Mononuclear cell (primary cell): Measurements from ENCODE around the gene FAAH2. TPM values are rescaled to one million over a fixed set of nuclear protein-coding genes. Genes with fewer than 3 reads are reported as not detected.
"Not testable (repeated sequence)": the region's sequence is repeated elsewhere in the genome, so short reads cannot be mapped to it uniquely, and the experiment has no call there.

Source experiments
- H3K27me3 ChIP-seq: 2 replicates; pipeline ENCODE4 v1.6.0; 2011; ENCODE audit warnings: low read length, control low read depth; ENCODE audit not compliant: insufficient read depth
- H3K4me1 ChIP-seq: 2 replicates; pipeline ENCODE4 v1.5.1; 2011; ENCODE audit warnings: mild to moderate bottlenecking, low read length, control low read depth; ENCODE audit not compliant: insufficient read depth
- H3K4me3 ChIP-seq: 2 replicates; pipeline ENCODE4 v1.5.1; 2011; ENCODE audit warnings: mild to moderate bottlenecking, low read length, moderate library complexity
- H3K9me3 ChIP-seq: 2 replicates; pipeline ENCODE4 v1.5.1; 2011; ENCODE audit warnings: low read depth, mild to moderate bottlenecking, control low read depth, low read length
- total RNA-seq: library from RNA; depleted of rRNA; stranded (reverse); fragments of >200 nt; gene quantifications from one replicate; pipeline ENCODE4 v1.2.3, GENCODE V29; 2012

Gene FAAH2
- total RNA-seq, 1 donor: 7.9 TPM

DNA sequence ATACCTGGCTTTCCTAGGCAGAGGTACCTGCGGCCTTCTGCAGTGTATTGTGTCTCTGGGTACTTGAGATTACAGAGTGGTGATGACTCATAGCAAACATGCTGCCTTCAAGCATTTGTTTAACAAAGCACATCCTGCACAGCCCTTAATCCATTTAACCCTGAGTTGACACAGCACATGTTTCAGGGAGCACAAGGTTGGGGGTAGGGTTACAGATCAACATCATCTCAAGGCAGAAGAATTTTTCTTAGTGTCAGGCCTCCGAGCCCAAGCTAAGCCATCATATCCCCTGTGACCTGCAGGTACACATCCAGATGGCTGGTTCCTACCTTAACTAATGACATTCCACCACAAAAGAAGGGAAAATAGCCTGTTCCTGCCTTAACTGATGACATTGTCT is 49.3 kb downstream of the FAAH2 start:
- not testable (repeated sequence) for H3K9me3 ChIP-seq, H3K27me3 ChIP-seq, H3K4me1 ChIP-seq, H3K4me3 ChIP-seq

DNA sequence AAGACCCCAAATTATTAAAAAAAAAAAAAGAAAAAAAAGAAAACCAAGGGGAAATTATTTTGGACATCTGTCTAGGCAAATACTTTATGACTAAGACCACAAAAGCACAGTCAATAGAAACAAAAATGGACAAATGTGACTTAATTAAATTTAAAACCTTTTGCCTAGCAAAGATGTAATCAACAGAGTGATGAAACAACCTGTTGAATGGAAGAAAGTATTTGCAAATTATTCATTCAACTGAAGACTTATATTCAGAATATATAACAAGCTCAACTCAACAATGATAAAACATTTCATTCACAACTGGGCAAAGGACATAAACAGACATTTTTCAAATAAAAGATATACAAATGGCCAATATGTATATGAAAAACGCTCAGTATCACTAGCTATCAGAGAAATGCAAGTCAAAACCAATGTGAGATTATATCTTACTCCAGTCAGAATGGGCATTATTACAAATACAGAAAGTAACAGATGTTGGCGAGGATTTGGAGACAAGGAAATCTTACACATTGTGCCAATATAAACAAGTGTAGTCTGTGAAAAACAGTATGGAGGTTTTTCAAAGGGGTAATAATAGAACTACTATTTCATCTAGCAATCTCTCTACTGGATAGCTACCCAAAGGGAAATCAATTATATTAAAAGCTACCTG is 67.1 kb downstream of the FAAH2 start:
- Histone ChIP-seq H3K4me1 (no peaks in the 10 kb centered on the region), H3K4me3 (no peak overlapping the region), H3K27me3 (no peaks in the 10 kb centered on the region), H3K9me3 (peaks cover 7% of the 10 kb centered on the region)

DNA sequence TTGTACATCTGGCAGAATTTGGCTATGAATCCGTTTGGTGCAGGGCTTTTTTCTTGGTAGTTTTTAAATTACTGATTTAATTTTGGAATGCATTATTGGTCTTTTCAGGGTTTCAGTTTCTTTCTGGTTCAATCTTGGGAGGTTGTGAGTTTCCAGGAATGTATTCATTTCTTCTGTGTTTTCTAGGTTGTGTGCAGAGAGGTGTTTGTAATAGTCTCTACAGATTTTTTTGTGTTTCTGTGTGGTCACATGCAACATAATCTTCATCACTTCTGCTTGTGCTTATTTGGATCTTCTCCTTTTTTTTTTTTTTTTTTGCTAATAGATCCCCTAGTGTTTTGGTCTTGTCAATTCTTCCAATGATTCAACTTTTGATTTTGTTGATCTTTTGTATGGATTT is 77.6 kb downstream of the FAAH2 start:
- no peaks in the 10 kb centered on the region for H3K27me3 ChIP-seq
- H3K9me3 ChIP-seq: no peaks in the 10 kb centered on the region
- no peak overlapping the region for H3K4me3 ChIP-seq
- no peaks in the 10 kb centered on the region for H3K4me1 ChIP-seq

DNA sequence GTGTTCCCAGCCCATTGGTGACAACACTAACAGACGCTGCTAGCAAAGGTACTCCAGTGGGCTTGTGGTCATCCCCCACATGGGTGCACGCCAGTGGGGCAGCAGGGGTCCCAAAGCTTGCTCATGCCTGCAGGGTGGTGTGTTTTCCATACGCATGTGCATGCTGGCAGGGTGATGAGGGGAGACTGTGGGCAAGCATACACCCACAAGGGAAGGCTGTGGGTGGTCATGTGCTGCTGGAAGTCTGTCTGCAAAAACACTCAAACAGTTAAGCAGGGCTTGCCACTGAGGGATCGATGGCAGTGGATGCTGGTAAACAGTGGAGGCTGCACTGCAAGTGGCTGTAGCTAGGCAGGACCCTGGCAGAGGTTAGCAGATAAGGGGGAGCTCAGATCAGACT is 79.9 kb downstream of the FAAH2 start:
- H3K4me1 ChIP-seq: no peaks in the 10 kb centered on the region
- no peaks in the 10 kb centered on the region for H3K9me3 ChIP-seq
- no peak overlapping the region for H3K4me3 ChIP-seq
- H3K27me3 ChIP-seq: no peaks in the 10 kb centered on the region

DNA sequence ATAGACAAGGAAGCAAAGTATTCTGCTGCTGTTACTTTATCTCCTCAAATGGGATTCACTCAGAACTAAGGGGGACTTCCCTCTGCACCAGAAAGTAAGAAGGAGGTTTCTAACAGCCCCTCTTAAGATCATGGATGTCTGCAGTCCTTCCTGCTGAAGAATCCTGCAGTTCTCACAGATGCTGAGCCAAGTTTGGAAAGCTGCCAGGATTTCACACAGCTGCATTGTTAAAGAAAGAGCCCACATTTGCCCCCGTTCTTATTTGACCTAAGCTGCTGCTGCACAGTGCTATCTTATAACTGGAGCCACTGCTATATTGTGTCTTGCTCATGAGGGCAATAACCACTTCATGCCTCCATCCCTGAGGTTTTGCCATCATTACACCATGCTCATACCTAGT is 81.1 kb downstream of the FAAH2 start:
- H3K4me1 ChIP-seq: no peaks in the 10 kb centered on the region
- no peak overlapping the region for H3K4me3 ChIP-seq
- no peaks in the 10 kb centered on the region for H3K9me3 ChIP-seq
- no peaks in the 10 kb centered on the region for H3K27me3 ChIP-seq

DNA sequence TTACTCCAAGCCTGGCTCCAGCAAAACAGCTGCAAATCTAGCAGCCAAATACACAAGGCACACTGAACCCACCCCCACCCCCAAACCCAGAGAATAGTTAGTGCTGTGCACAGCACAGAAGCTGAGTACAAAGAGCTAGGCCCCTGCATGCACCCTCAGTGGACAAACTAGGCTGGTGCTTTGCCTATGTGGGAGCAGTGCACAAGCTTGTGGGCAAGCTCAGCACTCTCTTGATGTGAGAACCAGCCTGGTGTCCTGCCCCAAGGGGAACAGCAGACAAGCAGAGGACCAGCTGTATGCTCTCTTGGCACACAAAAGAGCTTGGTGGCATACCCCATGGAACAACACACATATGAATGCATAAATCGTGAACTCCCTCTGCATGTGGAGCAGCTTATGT is 81.7 kb downstream of the FAAH2 start:
- Histone ChIP-seq H3K27me3 (no peaks in the 10 kb centered on the region), H3K4me3 (no peak overlapping the region), H3K9me3 (no peaks in the 10 kb centered on the region), H3K4me1 (no peaks in the 10 kb centered on the region)

DNA sequence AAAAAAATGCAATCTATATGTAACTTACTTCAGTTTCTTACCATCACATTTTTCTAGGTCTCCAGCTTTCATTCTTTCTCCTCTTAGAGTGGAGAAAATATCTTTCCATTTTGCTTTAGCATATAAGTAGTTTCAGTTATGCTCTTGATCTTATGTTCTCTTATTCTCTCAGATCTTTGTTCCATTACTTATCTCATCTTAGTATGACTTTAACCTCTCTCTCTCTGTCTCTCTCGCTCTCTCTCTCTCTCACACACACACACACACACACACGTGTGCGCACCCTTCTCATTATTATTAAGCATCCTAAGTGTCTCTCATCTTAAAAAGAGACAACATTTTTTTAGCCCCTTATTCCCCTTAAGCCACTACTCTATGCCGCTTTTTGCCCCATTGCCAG is 92.8 kb downstream of the FAAH2 start:
- H3K4me1 ChIP-seq: no peaks in the 10 kb centered on the region
- H3K27me3 ChIP-seq: no peaks in the 10 kb centered on the region
- H3K9me3 ChIP-seq: no peaks in the 10 kb centered on the region

DNA sequence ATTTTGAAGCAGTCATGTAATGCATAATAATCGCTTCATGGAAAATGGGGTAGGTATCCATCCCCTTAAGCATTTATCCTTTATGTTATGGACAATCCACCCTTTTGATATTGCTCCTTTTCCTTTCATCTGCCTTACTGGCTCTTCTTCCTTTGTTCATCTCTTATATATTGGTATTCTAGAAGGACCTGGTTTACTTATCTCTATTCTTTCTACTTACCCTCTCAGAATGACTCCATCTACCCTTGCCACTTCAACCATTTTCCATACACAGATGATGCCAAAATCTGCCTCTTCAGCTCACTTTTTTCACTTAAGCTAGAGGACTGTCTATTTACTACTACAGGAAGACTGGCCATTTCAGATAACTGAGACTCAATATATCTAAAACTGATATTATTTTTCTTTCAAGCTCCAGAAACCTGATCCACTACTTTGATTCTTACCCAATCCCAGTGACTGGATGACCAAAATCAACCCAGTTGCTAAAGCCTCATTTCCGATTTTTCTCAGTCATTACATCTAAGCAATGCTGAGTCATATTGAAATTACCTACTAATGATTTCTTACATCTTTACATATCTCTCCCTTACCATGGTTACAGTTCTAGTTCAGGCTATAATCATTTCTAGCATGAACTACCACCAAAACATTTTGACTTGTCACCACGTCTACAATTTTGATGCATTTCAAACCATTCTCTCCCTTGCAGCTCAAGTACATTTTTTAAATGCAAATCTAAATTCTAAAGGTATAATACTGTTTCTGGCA is 93.7 kb downstream of the FAAH2 start:
- H3K27me3 ChIP-seq: no peaks in the 10 kb centered on the region
- H3K4me3 ChIP-seq: no peak overlapping the region
- H3K4me1 ChIP-seq: no peaks in the 10 kb centered on the region
- H3K9me3 ChIP-seq: no peaks in the 10 kb centered on the region

More for the DNA sequence above, 92.8 kb downstream of the FAAH2 start:
- no peak overlapping the region for H3K4me3 ChIP-seq

DNA sequence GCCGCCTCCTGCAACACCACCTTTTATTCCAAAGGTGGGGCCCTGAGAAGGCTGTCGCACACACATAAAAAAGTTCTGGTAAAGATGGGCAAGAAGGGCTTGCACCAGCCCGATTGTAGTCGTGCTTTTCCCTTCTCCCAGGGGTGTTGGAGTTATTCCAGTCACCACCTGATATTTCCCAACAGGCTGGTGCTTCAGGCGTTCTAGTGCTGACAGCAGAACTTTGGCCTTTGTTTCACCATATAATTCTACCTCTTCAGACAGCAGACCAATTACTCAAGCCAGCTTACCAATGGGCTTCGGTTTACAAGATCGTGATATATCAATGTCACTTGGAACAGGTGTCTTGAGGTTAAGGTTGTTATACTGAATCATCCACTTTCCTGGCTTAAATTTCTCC is 107.7 kb downstream of the FAAH2 start:
- H3K27me3 ChIP-seq, H3K9me3 ChIP-seq, H3K4me3 ChIP-seq, H3K4me1 ChIP-seq: not testable (repeated sequence)

DNA sequence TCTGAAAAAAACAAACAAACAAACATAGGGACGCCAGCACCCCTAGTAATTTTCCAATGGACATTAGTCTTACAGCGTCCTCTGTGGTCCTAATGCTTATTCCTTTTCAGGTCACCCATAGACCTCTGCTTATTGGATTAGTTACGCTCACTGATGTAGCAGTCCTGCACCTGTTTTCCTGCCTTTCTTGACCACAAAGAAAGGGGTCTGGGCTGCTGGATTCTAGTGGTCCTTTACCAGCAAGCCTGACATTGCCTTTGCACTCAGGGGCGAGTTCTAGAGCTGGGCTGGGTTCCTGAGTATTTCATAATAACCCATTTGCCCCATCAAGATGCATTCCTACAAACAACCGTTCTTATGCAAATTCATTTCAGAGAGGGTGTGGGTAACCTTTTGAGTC is 116.7 kb downstream of the FAAH2 start:
- H3K27me3 ChIP-seq: not testable (repeated sequence)

DNA sequence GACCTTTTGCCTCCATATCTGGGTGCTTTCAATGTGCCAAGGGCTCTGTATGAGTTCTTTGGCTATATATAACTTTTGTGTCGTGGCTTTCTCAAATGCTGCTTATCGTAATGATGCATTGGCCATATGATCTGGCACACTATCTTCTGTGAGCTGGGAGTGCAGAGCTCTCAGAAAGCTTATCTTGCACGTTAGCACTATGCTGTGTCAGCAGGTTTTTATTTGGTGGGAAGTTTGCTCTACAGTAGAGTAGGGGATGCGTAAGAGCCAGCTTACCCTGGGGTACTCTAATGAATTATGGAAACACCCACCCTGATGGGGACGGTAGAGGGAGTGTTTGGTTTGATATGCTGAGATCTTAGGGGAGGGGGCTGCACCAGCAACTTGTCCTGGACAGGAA is 119.6 kb downstream of the FAAH2 start:
- Histone ChIP-seq H3K4me3 (no peak overlapping the region), H3K27me3 (no peaks in the 10 kb centered on the region), H3K4me1 (no peaks in the 10 kb centered on the region)

More for the DNA sequence above, 116.7 kb downstream of the FAAH2 start:
- not testable (repeated sequence) for H3K4me3 ChIP-seq, H3K9me3 ChIP-seq, H3K4me1 ChIP-seq

DNA sequence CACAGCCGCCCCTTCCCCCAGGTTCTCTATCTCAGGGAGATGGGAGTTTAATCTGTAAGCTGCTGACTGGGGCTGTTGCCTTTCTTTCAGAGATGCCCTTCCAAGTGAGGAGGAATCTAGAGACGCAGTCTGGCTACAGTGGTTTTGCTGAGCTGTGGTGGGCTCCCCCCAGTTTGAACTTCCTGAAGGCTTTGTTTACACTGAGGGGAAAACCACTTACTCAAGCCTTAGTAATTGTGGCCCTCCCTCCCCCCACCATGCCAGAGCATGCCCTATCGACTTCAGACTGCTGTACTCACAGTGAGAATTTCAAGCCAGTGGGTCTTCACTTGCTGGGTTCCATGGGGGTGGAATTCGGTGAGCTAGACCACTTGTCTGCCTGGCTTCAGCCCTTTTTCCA is 131.3 kb downstream of the FAAH2 start:
- H3K9me3 ChIP-seq: no peaks in the 10 kb centered on the region

More for the DNA sequence above, 119.6 kb downstream of the FAAH2 start:
- no peaks in the 10 kb centered on the region for H3K9me3 ChIP-seq

DNA sequence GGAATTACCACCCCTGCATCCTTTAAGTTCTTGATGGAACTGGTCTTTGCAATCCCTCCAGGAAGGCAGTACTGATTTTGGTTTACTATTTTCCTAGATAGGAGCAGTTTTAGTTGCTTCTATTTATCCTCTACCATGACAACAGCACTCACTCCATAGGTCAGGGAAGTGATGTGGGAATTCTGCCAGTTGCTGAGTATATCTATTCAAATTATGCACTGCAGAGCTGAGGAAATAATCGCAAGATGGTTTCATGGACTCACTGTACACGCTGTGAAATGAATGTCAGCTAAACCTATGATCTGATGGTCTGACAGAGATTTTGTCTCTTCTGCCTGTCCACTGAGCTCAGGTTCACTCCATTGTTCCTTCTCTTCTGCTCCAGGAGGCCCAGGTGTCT is 135.8 kb downstream of the FAAH2 start:
- Histone ChIP-seq H3K4me3 (no peak overlapping the region), H3K27me3 (no peaks in the 10 kb centered on the region), H3K4me1 (no peaks in the 10 kb centered on the region), H3K9me3 (no peaks in the 10 kb centered on the region)

More for the DNA sequence above, 131.3 kb downstream of the FAAH2 start:
- Histone ChIP-seq H3K4me1 (no peaks in the 10 kb centered on the region), H3K4me3 (no peak overlapping the region), H3K27me3 (no peaks in the 10 kb centered on the region)

DNA sequence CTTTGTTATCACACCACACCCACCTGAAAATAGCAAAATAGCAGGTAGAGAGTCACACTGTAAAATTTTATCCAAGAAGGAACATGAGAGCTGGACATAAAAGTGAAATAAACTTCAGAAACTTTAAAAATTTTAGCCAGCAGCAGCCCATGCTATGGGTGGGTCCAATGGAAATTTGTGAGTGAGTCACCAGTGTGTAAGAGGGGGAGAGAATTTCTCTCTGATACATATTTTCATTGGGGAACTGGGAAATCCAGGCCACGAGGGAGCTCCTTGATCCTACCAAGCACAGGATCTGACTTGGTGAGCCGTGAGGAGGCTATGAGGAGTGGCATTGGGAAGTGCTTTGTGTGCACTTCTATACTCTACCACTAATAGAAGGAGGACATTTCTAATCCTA is 136.3 kb downstream of the FAAH2 start:
- no peaks in the 10 kb centered on the region for H3K4me1 ChIP-seq
- H3K4me3 ChIP-seq: no peak overlapping the region
- no peaks in the 10 kb centered on the region for H3K9me3 ChIP-seq
- H3K27me3 ChIP-seq: no peaks in the 10 kb centered on the region

DNA sequence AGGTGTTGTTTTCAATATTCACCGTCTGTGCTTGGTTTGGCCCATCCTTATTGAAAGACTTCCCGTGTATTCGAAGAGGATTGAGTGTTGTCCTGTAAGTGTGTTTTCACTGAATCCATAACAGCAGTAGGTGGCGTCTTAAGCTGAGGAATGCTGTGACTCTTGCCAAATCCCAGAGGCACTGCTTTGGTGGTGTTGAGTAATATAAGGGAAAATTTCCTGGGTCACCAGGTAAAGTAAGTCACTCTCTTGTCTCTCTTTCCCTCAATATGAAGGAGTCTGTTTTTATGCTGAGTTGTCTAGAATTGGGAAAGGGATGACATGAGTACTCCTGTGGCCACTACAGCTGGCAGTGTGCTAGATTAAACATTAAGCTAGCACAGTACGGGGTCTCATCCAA is 158.6 kb downstream of the FAAH2 start:
- Histone ChIP-seq H3K4me1 (no peaks in the 10 kb centered on the region), H3K9me3 (no peaks in the 10 kb centered on the region), H3K4me3 (no peak overlapping the region), H3K27me3 (no peaks in the 10 kb centered on the region)

DNA sequence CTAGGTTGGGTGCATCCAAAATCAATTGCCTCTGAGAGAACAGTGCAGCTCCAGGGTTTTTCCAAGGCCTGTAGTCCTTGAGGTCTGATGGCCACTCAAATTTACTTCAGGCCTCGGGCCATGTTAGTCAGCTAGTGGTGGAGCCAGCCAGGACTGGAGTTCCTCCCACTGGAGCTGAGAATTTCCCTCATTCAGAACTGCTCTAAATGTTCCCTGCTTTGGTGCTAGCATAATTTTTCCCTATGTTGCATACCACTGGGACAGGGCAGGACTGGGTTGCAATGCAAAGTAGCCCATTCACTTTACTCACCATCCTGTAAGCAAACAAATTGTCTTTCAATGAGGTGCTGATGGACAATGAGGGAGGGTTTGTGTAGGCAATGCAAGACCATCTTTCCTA is 159.3 kb downstream of the FAAH2 start:
- no peak overlapping the region for H3K4me3 ChIP-seq
- no peaks in the 10 kb centered on the region for H3K4me1 ChIP-seq
- H3K27me3 ChIP-seq: no peaks in the 10 kb centered on the region
- H3K9me3 ChIP-seq: no peaks in the 10 kb centered on the region
